Stimulated activated naive B cell treated with anti-CD40 and anti-IgM and Interleukin-4, amounts not matched to agents 10 μg/mL and 1 μg/mL and 100 μg/mL, for 72 hours (primary cell): ENCODE measurements around the gene CXCR4.
A peak's percentile ranks its signal among the peaks of the same experiment; 100 is the strongest.
"Not testable (repeated sequence)": the region's sequence is repeated elsewhere in the genome, so short reads cannot be mapped to it uniquely, and the experiment has no call there.

ENCODE experiments used
- ATAC-seq, 2 donors: fragments of 150-1000 bp; cut with Tn5 transposase; replicated peaks; 2 replicates each; pipeline ENCODE4 v1.10.0; 2021; ENCODE audit warnings: moderate library complexity in 1 of 2
- DNase-seq: peaks from one replicate; pipeline ENCODE4 v3.0.0; 2021
- H3K27ac Mint-ChIP-seq: one replicate; pipeline ENCODE4 v1.8.0; 2022; ENCODE audit warnings: mild to moderate bottlenecking, mixed read lengths
- H3K27me3 Mint-ChIP-seq, 2 donors: one replicate each; pipeline ENCODE4 v1.8.0; 2022; ENCODE audit warnings: mixed read lengths in 2 of 2
- H3K36me3 Mint-ChIP-seq, 2 donors: one replicate each; pipeline ENCODE4 v1.8.0; 2022; ENCODE audit warnings: mixed read lengths in 2 of 2, mild to moderate bottlenecking in 1 of 2
- H3K4me1 Mint-ChIP-seq, 2 donors: one replicate each; pipeline ENCODE4 v1.8.0; 2022; ENCODE audit warnings: mixed read lengths in 2 of 2, mild to moderate bottlenecking in 1 of 2
- H3K4me3 Mint-ChIP-seq, 2 donors: one replicate each; pipeline ENCODE4 v1.8.0; 2022; ENCODE audit warnings: mild to moderate bottlenecking in 2 of 2, mixed read lengths in 2 of 2, moderate library complexity in 1 of 2
- H3K9me3 Mint-ChIP-seq, 2 donors: one replicate each; pipeline ENCODE4 v1.8.0; 2022; ENCODE audit warnings: mixed read lengths in 2 of 2, mild to moderate bottlenecking in 1 of 2

The CXCR4 gene

DNA sequence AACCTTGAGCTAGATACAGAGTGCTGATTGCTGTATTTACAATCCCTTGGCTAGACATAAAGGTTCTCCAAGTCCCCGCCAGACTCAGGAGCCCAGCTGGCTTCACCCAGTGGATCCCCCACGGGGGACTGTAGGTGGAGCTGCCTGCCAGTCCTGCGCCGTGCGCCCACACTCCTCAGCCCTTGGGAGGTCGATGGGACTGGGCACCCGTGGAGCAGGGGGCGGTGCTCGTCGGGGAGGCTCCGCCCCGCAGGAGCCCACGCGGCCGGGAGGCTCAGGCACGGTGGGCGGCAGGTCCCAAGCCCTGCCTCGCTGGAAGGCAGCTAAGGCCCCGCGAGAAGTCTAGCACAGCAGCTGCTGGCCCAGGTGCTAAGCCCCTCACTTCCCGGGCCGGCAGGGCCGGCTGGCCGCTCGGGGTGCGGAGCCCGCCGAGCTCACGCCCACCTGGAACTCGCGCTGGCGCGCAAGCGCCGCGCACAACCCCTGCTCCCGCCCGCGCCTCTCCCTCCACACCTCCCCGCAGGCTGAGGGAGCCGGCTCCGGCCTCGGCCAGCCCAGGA, 30.0 kb downstream of the CXCR4 start:
- H3K36me3 Mint-ChIP-seq, H3K27ac Mint-ChIP-seq, ATAC-seq, H3K9me3 Mint-ChIP-seq, DNase-seq, H3K4me3 Mint-ChIP-seq, H3K27me3 Mint-ChIP-seq: not testable (repeated sequence)
- H3K4me1 Mint-ChIP-seq: peaks cover 14 to 26% of the 10 kb centered on the region in 2 donors

DNA sequence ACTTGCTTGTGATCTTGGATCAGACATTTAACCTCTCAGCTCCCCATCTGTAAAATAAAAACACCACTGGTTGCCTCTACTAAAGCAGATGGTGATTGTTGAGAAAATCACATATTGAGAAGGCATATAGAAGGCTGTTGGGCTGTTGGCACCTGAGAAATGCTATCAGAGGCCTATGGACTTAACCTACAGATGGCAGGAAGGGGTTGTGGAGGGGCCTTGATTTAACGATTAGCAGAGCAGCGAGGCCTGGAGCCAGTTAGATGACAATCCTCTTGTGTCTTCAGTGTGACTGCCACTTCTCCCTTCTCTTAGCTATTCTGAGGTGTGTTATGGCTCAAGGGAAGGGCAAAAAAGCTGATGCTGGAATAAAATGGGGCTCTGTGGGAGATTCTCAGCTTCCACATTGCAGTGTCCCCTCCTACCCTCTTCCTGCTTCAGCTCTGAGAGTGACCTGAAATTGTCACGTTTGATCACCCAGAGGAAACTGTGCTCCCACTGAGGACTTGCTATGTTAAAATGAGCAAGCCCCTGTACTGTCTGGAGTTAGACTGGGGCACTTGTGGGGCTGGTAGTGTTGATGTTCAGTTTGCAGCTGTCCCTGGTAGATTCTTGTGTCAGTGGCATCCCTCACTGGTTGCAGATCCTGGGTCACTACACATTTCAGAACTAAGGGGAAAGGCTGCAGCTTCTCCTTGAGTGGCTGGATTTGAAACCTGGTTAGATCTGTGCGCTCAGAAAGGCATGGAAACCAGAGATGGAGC, 31.5 kb downstream of the CXCR4 start:
- H3K4me1 Mint-ChIP-seq: peaks cover 16 to 19% of the 10 kb centered on the region in 2 donors
- no peaks in the 10 kb centered on the region for H3K27me3 Mint-ChIP-seq
- no peak overlapping the region for H3K27ac Mint-ChIP-seq
- H3K36me3 Mint-ChIP-seq: no peaks in the 10 kb centered on the region
- DNase-seq (no peak), ATAC-seq (peak in 1 of 2 donors; percentile 20)
- H3K4me3 Mint-ChIP-seq: no peak overlapping the region
- no peaks in the 10 kb centered on the region for H3K9me3 Mint-ChIP-seq

DNA sequence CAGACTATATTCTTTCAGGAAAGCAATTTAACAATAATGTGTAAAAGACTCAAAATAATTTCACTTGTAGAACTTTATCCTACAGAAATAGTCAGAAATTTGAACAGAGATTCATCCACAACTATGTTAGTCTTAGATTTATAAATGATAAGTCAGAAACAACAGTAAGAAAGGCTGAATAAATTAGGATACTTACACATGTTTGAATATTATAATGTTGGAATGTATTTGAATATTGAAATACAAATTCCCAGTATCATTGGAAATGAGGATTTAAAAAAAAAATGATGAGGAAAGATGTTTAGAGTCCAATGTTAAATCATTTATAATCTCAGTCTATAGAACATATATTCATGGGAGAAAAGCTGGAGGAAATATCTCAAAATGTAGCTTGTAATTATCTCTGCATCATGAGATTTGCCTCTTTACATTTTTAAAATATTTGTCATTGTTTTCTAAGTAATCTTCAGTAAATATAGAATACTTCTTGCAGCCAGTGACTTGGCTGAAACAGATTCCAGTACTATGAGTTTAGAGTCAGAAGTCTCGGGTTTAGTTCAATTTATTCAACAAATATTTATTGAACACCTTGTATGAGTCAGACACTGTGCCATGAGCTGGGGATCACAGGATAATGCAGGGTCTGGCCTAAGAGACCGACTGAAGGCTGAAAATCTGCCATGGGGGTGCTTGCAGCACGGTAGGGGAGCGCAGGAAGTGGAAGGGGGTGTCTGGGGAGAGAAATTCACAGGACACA, 32.3 kb downstream of the CXCR4 start:
- no peak for DNase-seq
- Mint-ChIP-seq H3K27me3 (no peaks in the 10 kb centered on the region), H3K4me3 (no peak overlapping the region), H3K27ac (peak overlapping the region; percentile 72), H3K9me3 (no peaks in the 10 kb centered on the region), H3K36me3 (no peaks in the 10 kb centered on the region), H3K4me1 (peaks cover 16 to 18% of the 10 kb centered on the region in 2 donors)
- ATAC-seq: no peak

DNA sequence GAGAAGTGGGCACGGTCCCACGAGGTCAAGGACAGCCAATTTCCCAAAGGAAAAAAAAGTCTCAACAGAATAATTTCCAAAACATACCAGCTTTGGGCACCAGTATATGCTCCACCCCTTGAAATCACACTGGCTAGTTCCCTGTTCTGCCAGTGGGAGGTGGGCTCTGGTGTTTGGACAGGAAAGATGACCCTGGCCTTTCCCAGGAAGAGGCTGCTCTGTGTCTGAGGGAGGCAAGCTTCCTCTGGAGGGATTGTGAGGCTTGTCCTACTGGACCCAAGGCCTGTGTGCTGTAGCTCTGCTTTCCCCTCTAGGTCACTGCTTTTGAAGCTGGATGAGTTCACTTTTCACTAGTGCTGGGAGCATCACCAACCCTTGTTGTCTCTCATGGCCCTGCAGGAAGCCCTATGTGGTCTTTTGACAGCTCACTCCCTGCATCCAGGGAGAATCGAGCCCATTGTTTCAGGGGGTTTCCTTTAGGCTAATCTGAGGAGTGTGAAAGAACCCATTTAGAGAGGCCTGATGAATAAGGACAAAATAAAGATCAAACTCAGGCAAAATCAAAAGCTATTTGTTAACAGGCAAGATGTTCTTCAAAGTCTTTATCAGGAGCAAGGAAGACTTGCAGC, 36.3 kb downstream of the CXCR4 start:
- DNase-seq (no peak), ATAC-seq (no peak)
- Mint-ChIP-seq H3K36me3 (peaks cover 0 to 2% of the 10 kb centered on the region in 2 donors), H3K4me1 (peaks cover 11 to 12% of the 10 kb centered on the region in 2 donors), H3K27me3 (no peaks in the 10 kb centered on the region), H3K27ac (peak overlapping the region; percentile 37), H3K4me3 (no peak overlapping the region), H3K9me3 (peaks cover 0 to 2% of the 10 kb centered on the region in 2 donors)

DNA sequence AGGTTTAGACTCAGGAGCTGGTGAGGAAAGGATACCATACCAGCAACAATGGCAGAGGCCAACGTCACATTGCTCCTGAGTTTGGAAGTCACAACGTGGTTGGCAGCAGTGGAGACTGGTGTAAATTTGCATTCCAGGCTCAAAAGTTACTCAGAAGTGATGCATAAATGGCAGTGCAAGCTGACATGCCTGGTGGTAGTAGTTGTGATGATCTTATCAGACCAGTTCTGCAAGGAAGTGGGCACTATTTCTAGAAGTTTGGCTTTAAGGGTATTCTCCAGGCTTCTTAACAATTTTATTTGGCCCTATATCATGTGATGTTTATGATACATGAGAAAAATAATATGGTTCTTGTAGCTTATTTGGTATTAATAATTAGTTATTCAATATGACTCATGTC, 37.8 kb downstream of the CXCR4 start:
- Mint-ChIP-seq H3K27me3 (no peaks in the 10 kb centered on the region), H3K27ac (no peak overlapping the region), H3K4me1 (peaks cover 0 to 5% of the 10 kb centered on the region in 2 donors), H3K4me3 (no peak overlapping the region), H3K9me3 (peaks cover 0 to 4% of the 10 kb centered on the region in 2 donors), H3K36me3 (peaks cover 0 to 2% of the 10 kb centered on the region in 2 donors)
- ATAC-seq: no peak
- no peak for DNase-seq

DNA sequence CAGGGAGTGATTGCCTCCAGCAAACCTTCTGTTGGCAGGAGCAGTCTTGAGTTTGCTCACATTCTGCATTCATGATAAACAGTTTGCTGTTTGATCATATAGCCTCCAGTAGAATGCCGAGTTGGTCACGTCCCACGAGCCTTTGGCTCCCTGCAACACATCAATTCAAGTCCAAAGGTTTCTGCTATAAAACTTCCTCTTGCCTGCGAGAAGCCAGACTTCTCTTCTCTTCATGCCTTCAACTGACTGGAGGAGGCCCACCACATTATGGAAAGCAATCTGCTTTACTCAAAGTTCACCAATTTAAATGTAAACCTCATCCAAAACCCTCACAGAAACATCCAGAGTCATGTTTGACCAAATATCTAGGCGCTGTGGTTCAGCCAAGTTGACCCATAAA, 40.8 kb downstream of the CXCR4 start:
- H3K27ac Mint-ChIP-seq: no peak overlapping the region

DNA sequence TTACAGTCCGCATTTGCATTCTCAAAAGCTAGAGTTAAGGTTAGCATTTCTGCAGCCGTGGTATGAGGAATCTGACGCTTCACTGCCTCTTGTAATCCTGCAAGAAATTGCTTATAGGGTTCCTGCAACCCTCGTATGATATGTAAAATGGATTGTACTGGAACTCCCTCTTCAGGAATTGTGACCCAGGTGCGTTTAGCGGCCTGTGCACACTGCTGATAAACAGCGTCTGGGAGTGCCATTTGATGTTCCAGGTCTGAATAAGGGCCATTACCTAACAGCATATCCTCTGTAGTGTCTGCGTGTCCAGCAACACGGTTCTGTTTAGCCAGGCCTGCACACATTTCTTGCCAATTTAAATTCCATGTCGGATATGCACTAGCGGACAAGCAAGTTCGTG, 42.5 kb downstream of the CXCR4 start:
- ATAC-seq (no peak), DNase-seq (no peak)
- Mint-ChIP-seq H3K27me3 (no peaks in the 10 kb centered on the region), H3K36me3 (peaks cover 0 to 5% of the 10 kb centered on the region in 2 donors), H3K9me3 (peaks cover 8 to 15% of the 10 kb centered on the region in 2 donors), H3K4me3 (no peak overlapping the region), H3K27ac (no peak overlapping the region), H3K4me1 (peaks cover 17 to 21% of the 10 kb centered on the region in 2 donors)

More for the DNA sequence above, 40.8 kb downstream of the CXCR4 start:
- peaks cover 5 to 11% of the 10 kb centered on the region in 2 donors for H3K9me3 Mint-ChIP-seq
- ATAC-seq (no peak), DNase-seq (no peak)
- H3K4me1 Mint-ChIP-seq: peaks cover 14 to 15% of the 10 kb centered on the region in 2 donors
- peaks cover 0 to 5% of the 10 kb centered on the region in 2 donors for H3K36me3 Mint-ChIP-seq
- H3K4me3 Mint-ChIP-seq: no peak overlapping the region
- no peaks in the 10 kb centered on the region for H3K27me3 Mint-ChIP-seq

DNA sequence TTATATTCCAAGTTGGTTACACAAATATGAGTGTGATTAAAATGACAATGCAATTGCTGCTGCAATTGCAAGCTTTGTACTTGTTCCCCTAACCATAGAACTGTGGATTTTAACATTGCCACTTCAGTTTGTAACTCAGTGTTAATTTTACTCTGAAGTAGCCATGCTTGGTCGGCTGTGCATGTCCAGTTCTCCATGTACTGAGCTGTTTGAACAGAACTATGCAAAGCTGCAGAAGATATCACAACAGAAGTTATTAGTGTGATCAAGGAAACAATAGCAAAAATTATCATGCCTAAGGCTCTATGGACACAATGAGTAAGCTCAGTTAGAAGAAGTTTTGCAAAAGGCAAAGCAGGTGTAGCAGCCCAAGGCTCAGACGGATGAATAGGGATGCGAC, 45.3 kb downstream of the CXCR4 start:
- Mint-ChIP-seq H3K27ac (no peak overlapping the region), H3K9me3 (peaks cover 8 to 15% of the 10 kb centered on the region in 2 donors), H3K4me3 (no peak overlapping the region), H3K4me1 (peaks cover 20 to 27% of the 10 kb centered on the region in 2 donors), H3K27me3 (no peaks in the 10 kb centered on the region), H3K36me3 (peaks cover 0 to 5% of the 10 kb centered on the region in 2 donors)
- ATAC-seq (no peak), DNase-seq (no peak)

DNA sequence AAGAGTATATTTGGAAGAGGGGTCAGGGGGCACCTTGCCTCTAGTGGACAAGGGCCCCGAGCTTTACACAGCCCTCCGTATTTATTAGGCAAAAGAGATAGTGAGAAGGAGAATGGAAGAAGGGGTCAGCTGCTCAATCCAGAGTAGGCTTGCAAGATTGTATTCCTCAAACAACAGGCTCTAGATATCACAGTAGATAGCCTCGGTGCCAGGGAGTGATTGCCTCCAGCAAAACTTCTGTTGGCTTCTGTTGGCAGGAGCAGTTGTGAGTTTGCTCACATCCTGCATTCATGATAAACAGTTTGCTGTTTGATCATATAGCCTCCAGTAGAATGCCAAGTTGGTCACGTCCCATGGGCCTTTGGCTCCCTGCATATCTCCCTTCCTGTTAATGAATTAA, 46.1 kb downstream of the CXCR4 start:
- H3K9me3 Mint-ChIP-seq: peaks cover 8 to 12% of the 10 kb centered on the region in 2 donors
- DNase-seq, H3K36me3 Mint-ChIP-seq, H3K27ac Mint-ChIP-seq, ATAC-seq, H3K4me3 Mint-ChIP-seq, H3K27me3 Mint-ChIP-seq: not testable (repeated sequence)
- peaks cover 20 to 27% of the 10 kb centered on the region in 2 donors for H3K4me1 Mint-ChIP-seq

DNA sequence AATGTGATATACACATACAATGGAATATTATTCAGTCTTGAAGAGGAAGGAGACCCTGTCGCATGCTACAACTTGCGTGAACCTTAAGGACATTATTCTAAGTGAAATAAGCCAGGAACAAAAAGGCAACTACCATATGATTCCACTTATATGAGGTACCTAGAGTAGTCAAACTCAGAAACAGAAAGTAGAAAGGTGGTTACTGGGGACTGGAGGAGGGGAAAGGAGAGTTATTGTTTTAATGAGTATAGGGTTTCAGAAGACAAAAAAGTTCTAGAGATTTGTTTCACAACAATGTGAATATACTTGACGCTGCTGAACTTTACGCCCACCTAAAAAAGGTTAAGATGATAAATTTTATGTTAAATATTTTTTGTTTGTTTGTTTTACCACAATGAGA, 47.0 kb downstream of the CXCR4 start:
- ATAC-seq: no peak
- no peak overlapping the region for H3K27ac Mint-ChIP-seq
- no peaks in the 10 kb centered on the region for H3K27me3 Mint-ChIP-seq
- peaks cover 8 to 11% of the 10 kb centered on the region in 2 donors for H3K9me3 Mint-ChIP-seq
- peaks cover 20 to 28% of the 10 kb centered on the region in 2 donors for H3K4me1 Mint-ChIP-seq
- H3K4me3 Mint-ChIP-seq: no peak overlapping the region
- H3K36me3 Mint-ChIP-seq: peaks cover 0 to 3% of the 10 kb centered on the region in 2 donors
- DNase-seq: no peak

DNA sequence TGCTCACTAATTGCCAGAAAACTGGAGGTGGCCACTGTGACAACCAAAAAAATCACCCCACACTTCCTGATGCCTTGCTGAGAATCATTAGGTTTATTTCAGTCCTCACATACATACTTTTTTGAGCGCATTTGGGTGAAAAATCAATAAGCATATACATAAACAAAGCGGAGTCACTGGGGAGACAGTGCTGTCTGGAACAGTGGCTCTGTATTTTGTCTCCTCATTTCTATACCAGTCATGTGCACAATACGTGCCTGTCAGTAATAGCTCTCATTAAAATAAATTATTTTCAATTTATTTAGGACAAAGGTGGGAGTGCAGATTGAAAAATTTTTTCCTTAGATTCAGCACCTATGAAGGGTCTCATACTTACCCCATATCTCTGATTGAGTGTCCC, 48.2 kb downstream of the CXCR4 start:
- H3K27ac Mint-ChIP-seq: no peak overlapping the region

DNA sequence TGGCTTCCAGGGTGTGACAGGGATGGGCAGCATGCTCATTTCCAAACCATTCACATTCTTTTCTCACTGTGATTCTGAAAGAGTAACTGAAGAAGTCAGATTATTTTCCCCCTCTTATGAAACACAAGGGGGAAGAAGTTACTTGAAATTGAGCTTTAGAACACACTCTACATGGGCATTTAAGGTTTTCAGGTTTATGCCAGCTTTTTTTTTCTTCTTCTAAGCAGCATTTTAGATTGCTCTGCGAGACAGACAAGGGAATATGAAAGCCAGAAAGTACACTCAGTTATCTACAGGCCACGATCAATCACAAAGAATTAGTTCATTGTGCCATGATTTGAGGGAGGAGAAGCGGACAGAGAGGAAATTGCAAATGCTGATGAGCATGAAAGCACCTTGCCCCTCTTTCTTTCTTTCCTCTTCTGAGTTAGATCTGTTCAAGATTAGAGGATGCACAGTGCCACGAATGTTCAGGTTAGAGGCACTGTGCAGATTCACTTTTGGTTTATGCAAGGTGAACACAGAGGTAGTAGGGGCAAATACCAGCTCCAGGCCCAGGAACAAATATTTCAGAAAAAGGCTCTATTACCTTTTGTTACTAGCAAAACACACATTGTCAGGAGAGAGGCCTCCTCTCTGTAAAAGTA, 49.2 kb downstream of the CXCR4 start:
- H3K27ac Mint-ChIP-seq: no peak overlapping the region
- DNase-seq (no peak), ATAC-seq (no peak)
- peaks cover 8 to 11% of the 10 kb centered on the region in 2 donors for H3K9me3 Mint-ChIP-seq
- no peak overlapping the region for H3K4me3 Mint-ChIP-seq
- peaks cover 0 to 3% of the 10 kb centered on the region in 2 donors for H3K36me3 Mint-ChIP-seq
- H3K27me3 Mint-ChIP-seq: no peaks in the 10 kb centered on the region
- peaks cover 26 to 40% of the 10 kb centered on the region in 2 donors for H3K4me1 Mint-ChIP-seq

More for the DNA sequence above, 48.2 kb downstream of the CXCR4 start:
- DNase-seq (no peak), ATAC-seq (no peak)
- H3K4me3 Mint-ChIP-seq: no peak overlapping the region
- H3K9me3 Mint-ChIP-seq: peaks cover 8 to 11% of the 10 kb centered on the region in 2 donors
- H3K27me3 Mint-ChIP-seq: no peaks in the 10 kb centered on the region
- H3K4me1 Mint-ChIP-seq: peaks cover 26 to 35% of the 10 kb centered on the region in 2 donors
- peaks cover 0 to 3% of the 10 kb centered on the region in 2 donors for H3K36me3 Mint-ChIP-seq

DNA sequence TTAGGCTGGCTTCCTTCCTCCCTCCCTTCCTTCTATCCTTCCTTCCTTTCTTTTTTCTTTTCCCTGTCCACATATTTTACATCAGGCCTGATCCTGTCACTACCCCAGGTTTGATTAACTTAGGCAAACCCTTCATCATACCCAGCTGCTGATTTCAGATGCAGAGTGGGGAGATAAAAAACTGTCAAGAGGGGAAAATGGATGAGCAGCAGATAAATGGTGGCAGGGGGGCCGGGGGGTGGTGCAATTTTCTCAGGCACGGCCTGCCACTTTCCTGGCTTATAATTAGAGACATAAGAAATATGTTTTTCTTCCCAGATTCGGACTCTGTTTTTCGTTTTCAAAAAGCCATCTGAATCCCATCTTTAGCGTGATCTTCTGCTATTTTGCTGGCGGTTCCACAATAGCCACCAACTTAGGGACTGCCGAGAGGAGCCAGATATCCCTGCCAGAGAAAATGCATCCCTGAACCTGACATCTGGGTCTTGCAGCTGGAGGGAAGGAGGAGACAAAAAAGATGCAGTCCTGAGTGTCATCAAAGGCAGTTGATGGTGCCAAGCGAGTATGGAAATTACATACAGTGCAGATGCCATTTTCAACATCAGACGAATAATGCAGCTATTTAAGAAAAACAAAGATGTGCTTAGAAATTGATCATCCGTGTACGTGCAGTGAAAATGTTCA, 49.9 kb downstream of the CXCR4 start:
- no peaks in the 10 kb centered on the region for H3K27me3 Mint-ChIP-seq
- H3K9me3 Mint-ChIP-seq: peaks cover 4 to 9% of the 10 kb centered on the region in 2 donors
- H3K4me3 Mint-ChIP-seq: no peak overlapping the region
- DNase-seq: no peak
- H3K36me3 Mint-ChIP-seq: peaks cover 0 to 3% of the 10 kb centered on the region in 2 donors
- ATAC-seq: no peak
- no peak overlapping the region for H3K27ac Mint-ChIP-seq
- H3K4me1 Mint-ChIP-seq: peaks cover 25 to 39% of the 10 kb centered on the region in 2 donors
